Fibroblast of peridontal ligament (primary cell): ENCODE results near the gene EIF4A3.

Experiments used
- DNase-seq: peaks from one replicate; pipeline ENCODE4 v3.0.0-alpha.2; 2010; ENCODE audit errors: extremely low read depth

The EIF4A3 gene

GRCh38 chr17:80147035-80147822 lies at the start of gene EIF4A3:
Gene EIF4A3 (minus strand): TSS chr17:80147128. CDS start chr17:80146961, 167 bp downstream.
- peak; percentile 99 for DNase-seq

- DNase-seq: no peak
Measured at GRCh38 chr17:80196652-80197051, 49.7 kb upstream of the EIF4A3 start.

- no peak for DNase-seq
Measured at GRCh38 chr17:80195671-80196529, 49.0 kb upstream of the EIF4A3 start.

GRCh38 chr17:80195141-80195540 lies 48.2 kb upstream of the EIF4A3 start:
- no peak for DNase-seq

- DNase-seq: no peak
Measured at GRCh38 chr17:80191865-80192661, 45.1 kb upstream of the EIF4A3 start.

- no peak for DNase-seq
Measured at GRCh38 chr17:80191192-80191591, 44.3 kb upstream of the EIF4A3 start.

- DNase-seq: no peak
Measured at GRCh38 chr17:80190716-80191115, 43.8 kb upstream of the EIF4A3 start.

- no peak for DNase-seq
Measured at GRCh38 chr17:80189611-80190010, 42.7 kb upstream of the EIF4A3 start.

GRCh38 chr17:80187515-80187941 lies 40.6 kb upstream of the EIF4A3 start:
- no peak for DNase-seq

GRCh38 chr17:80187090-80187489 lies 40.2 kb upstream of the EIF4A3 start:
- no peak for DNase-seq

- no peak for DNase-seq
Measured at GRCh38 chr17:80185968-80186367, 39.0 kb upstream of the EIF4A3 start.

- DNase-seq: no peak
Measured at GRCh38 chr17:80184423-80184714, 37.4 kb upstream of the EIF4A3 start.

- DNase-seq: no peak
Measured at GRCh38 chr17:80183581-80184422, 36.9 kb upstream of the EIF4A3 start.

- DNase-seq: no peak
Measured at GRCh38 chr17:80182845-80183223, 35.9 kb upstream of the EIF4A3 start.

- DNase-seq: no peak
Measured at GRCh38 chr17:80182118-80182844, 35.4 kb upstream of the EIF4A3 start.

GRCh38 chr17:80181431-80181830 lies 34.5 kb upstream of the EIF4A3 start:
- DNase-seq: no peak

- no peak for DNase-seq
Measured at GRCh38 chr17:80180192-80180591, 33.3 kb upstream of the EIF4A3 start.

- no peak for DNase-seq
Measured at GRCh38 chr17:80177986-80178595, 31.2 kb upstream of the EIF4A3 start.

GRCh38 chr17:80176757-80177156 lies 29.8 kb upstream of the EIF4A3 start:
- no peak for DNase-seq

- DNase-seq: no peak
Measured at GRCh38 chr17:80173916-80174315, 27.0 kb upstream of the EIF4A3 start.
